ENCODE results near the gene ZNF236.

DNA sequence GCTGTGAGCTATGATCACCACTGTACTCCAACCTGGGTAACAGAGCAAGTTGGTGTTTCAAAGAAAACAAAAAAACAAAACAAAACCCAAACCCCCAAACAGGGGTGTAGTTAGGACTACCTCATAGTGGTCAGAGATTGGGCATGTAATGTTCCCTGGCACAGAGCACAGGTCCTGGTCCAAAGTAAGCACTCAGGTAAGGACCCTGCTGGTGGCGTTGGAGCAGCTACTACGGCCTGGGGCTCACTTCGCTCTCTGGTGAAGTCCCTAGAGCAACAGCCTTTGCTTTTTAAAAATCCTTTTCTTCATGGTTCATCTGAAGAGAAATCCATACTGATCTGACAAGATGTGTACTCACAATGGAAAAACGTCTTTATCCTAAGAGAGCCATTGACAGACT, 130.4 kb downstream of the ZNF236 start:
- TF ChIP-seq, protein P1, sequence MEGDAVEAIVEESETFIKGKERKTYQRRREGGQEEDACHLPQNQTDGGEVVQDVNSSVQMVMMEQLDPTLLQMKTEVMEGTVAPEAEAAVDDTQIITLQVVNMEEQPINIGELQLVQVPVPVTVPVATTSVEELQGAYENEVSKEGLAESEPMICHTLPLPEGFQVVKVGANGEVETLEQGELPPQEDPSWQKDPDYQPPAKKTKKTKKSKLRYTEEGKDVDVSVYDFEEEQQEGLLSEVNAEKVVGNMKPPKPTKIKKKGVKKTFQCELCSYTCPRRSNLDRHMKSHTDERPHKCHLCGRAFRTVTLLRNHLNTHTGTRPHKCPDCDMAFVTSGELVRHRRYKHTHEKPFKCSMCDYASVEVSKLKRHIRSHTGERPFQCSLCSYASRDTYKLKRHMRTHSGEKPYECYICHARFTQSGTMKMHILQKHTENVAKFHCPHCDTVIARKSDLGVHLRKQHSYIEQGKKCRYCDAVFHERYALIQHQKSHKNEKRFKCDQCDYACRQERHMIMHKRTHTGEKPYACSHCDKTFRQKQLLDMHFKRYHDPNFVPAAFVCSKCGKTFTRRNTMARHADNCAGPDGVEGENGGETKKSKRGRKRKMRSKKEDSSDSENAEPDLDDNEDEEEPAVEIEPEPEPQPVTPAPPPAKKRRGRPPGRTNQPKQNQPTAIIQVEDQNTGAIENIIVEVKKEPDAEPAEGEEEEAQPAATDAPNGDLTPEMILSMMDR (IDR thresholded peaks at IDR 0.05; ENCODE audit: insufficient read depth, low read length, poor library complexity, severe bottlenecking): no peak
- TF ChIP-seq EZH2phosphoT487 (conservative IDR thresholded peaks at IDR 0.05; ENCODE audit: low read length): no peak

All from SU-DHL-6 (cell line).